ENCODE measurements around the gene CFAP251. TPM values are rescaled to one million over a fixed set of nuclear protein-coding genes. Genes with fewer than 3 reads are reported as not detected.

CFAP251 gene
- polyA plus RNA-seq, 1 donor from 2014 or later: 4.0 TPM

DNA sequence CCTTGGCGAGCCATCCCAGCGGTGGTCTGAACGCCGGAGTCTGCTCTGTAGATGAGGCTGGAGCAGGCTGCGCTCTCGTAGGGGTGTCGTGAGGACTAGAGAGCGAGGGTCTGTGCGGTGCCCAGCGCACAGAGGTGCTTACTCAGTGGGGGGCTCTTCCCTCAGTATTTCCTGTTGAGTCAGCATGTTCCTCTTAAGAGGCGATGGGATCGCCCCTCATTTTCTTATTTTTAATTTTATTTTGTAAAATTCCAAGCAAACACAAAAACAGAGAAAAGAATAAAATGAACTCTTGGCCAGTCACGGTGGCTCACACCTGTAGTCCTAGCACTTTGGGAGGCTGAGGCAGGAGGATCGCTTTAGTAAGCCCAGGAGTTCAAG lies 62.5 kb downstream of the CFAP251 start:
- Histone ChIP-seq H2AFZ (ENCODE audit: low read depth, low read length) (no peak overlapping the region), H3K27me3 (ENCODE audit: insufficient read depth, low read depth, low read length) (no peaks in the 10 kb centered on the region), H4K20me1 (ENCODE audit: insufficient read depth) (no peaks in the 10 kb centered on the region), H3K9ac (ENCODE audit: low read length) (no peak overlapping the region), H3K36me3 (ENCODE audit: insufficient read depth, low read length) (no peaks in the 10 kb centered on the region), H3K9me3 (ENCODE audit: low read length) (no peaks in the 10 kb centered on the region), H3K4me3 (ENCODE audit: low read length) (no peak overlapping the region), H3K79me2 (replicated peaks; ENCODE audit: insufficient read depth, low read length) (no peaks in the 10 kb centered on the region), H3K9me2 (ENCODE audit: insufficient read depth, low read length) (no peaks in the 10 kb centered on the region), H3K27ac (ENCODE audit: low read length) (no peak overlapping the region), H3K4me2 (ENCODE audit: low read length) (no peak overlapping the region), H3F3A (ENCODE audit: insufficient read depth, low read length, poor library complexity, severe bottlenecking) (no peaks in the 10 kb centered on the region)
- TF ChIP-seq, protein P1, sequence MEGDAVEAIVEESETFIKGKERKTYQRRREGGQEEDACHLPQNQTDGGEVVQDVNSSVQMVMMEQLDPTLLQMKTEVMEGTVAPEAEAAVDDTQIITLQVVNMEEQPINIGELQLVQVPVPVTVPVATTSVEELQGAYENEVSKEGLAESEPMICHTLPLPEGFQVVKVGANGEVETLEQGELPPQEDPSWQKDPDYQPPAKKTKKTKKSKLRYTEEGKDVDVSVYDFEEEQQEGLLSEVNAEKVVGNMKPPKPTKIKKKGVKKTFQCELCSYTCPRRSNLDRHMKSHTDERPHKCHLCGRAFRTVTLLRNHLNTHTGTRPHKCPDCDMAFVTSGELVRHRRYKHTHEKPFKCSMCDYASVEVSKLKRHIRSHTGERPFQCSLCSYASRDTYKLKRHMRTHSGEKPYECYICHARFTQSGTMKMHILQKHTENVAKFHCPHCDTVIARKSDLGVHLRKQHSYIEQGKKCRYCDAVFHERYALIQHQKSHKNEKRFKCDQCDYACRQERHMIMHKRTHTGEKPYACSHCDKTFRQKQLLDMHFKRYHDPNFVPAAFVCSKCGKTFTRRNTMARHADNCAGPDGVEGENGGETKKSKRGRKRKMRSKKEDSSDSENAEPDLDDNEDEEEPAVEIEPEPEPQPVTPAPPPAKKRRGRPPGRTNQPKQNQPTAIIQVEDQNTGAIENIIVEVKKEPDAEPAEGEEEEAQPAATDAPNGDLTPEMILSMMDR (IDR thresholded peaks at IDR 0.05; ENCODE audit: poor library complexity, severe bottlenecking): no peak

DNA sequence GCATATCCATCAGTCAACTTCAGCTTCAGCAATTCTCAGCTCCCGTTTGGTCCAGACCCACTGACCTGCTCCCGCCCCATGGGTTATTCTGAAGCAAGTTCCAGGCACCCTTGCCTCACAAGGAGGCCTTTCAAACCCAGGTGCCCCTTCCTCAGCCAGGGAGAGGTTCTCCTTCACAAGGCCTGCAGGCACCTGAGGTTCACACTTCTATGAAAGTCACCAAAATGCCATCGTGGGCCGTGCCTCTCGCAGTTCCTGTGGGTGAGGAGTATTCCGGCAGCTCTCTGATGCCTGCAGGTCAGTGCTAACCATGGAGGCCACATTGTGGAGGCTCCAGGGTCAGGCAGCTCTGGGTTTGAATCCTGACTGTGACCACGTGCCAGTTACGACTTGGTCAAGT lies 63.1 kb downstream of the CFAP251 start:
- H4K20me1 ChIP-seq (ENCODE audit: insufficient read depth): no peaks in the 10 kb centered on the region
- no peak overlapping the region for H3K27ac ChIP-seq (ENCODE audit: low read length)
- H3F3A ChIP-seq (ENCODE audit: insufficient read depth, low read length, poor library complexity, severe bottlenecking): no peaks in the 10 kb centered on the region
- H3K9me3 ChIP-seq (ENCODE audit: low read length): no peaks in the 10 kb centered on the region
- H3K79me2 ChIP-seq (replicated peaks; ENCODE audit: insufficient read depth, low read length): no peaks in the 10 kb centered on the region
- no peak overlapping the region for H3K9ac ChIP-seq (ENCODE audit: low read length)
- H3K4me2 ChIP-seq (ENCODE audit: low read length): no peak overlapping the region
- H3K36me3 ChIP-seq (ENCODE audit: insufficient read depth, low read length): no peaks in the 10 kb centered on the region
- H3K27me3 ChIP-seq (ENCODE audit: insufficient read depth, low read depth, low read length): no peaks in the 10 kb centered on the region
- no peaks in the 10 kb centered on the region for H3K9me2 ChIP-seq (ENCODE audit: insufficient read depth, low read length)
- no peak overlapping the region for H2AFZ ChIP-seq (ENCODE audit: low read depth, low read length)
- H3K4me3 ChIP-seq (ENCODE audit: low read length): no peak overlapping the region
- TF ChIP-seq EZH2 (IDR thresholded peaks at IDR 0.05; ENCODE audit: borderline replicate concordance, insufficient read depth, low read length, poor library complexity, severe bottlenecking) (no peak), EP300 (conservative IDR thresholded peaks at IDR 0.05; ENCODE audit: poor library complexity, severe bottlenecking) (no peak), POLR2AphosphoS5 (IDR thresholded peaks at IDR 0.05) (no peak), SMC3 (conservative IDR thresholded peaks at IDR 0.05; ENCODE audit: poor library complexity) (no peak), RAD21 (conservative IDR thresholded peaks at IDR 0.05) (no peak), TAF1 (IDR thresholded peaks at IDR 0.05; ENCODE audit: low read depth) (no peak)
- TF ChIP-seq, protein P1 (IDR thresholded peaks at IDR 0.05; ENCODE audit: poor library complexity, severe bottlenecking): no peak
- TF ChIP-seq, protein P2, sequence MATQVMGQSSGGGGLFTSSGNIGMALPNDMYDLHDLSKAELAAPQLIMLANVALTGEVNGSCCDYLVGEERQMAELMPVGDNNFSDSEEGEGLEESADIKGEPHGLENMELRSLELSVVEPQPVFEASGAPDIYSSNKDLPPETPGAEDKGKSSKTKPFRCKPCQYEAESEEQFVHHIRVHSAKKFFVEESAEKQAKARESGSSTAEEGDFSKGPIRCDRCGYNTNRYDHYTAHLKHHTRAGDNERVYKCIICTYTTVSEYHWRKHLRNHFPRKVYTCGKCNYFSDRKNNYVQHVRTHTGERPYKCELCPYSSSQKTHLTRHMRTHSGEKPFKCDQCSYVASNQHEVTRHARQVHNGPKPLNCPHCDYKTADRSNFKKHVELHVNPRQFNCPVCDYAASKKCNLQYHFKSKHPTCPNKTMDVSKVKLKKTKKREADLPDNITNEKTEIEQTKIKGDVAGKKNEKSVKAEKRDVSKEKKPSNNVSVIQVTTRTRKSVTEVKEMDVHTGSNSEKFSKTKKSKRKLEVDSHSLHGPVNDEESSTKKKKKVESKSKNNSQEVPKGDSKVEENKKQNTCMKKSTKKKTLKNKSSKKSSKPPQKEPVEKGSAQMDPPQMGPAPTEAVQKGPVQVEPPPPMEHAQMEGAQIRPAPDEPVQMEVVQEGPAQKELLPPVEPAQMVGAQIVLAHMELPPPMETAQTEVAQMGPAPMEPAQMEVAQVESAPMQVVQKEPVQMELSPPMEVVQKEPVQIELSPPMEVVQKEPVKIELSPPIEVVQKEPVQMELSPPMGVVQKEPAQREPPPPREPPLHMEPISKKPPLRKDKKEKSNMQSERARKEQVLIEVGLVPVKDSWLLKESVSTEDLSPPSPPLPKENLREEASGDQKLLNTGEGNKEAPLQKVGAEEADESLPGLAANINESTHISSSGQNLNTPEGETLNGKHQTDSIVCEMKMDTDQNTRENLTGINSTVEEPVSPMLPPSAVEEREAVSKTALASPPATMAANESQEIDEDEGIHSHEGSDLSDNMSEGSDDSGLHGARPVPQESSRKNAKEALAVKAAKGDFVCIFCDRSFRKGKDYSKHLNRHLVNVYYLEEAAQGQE (IDR thresholded peaks at IDR 0.05; ENCODE audit: borderline replicate concordance): no peak
